RKO (cell line): ENCODE results near the gene EVA1C.
A peak's percentile ranks its signal among the peaks of the same experiment; 100 is the strongest.
"Not testable (repeated sequence)": the region's sequence is repeated elsewhere in the genome, so short reads cannot be mapped to it uniquely, and the experiment has no call there.

ENCODE experiments used
- DNase-seq: peaks from one replicate; pipeline ENCODE4 v3.0.0-alpha.2; 2016; ENCODE audit warnings: low spot score

Gene EVA1C

GRCh38 chr21:32499249-32500055, 86.9 kb downstream of the EVA1C start:
- DNase-seq, result no peak

- not testable (repeated sequence) for DNase-seq
Observed at GRCh38 chr21:32503641-32504040, 91.1 kb downstream of the EVA1C start.

GRCh38 chr21:32505767-32506166, 93.3 kb downstream of the EVA1C start:
- not testable (repeated sequence) for DNase-seq

- not testable (repeated sequence) for DNase-seq
Observed at GRCh38 chr21:32506411-32506965, 94.0 kb downstream of the EVA1C start.

- DNase-seq, result no peak
Observed at GRCh38 chr21:32507342-32507919, 94.9 kb downstream of the EVA1C start.

GRCh38 chr21:32508036-32508435, 95.5 kb downstream of the EVA1C start:
- not testable (repeated sequence) for DNase-seq

- DNase-seq, result no peak
Observed at GRCh38 chr21:32508558-32508957, 96.1 kb downstream of the EVA1C start.

- DNase-seq, result not testable (repeated sequence)
Observed at GRCh38 chr21:32508975-32509374, 96.5 kb downstream of the EVA1C start.

- no peak for DNase-seq
Observed at GRCh38 chr21:32514275-32515055, 102.0 kb downstream of the EVA1C start.

GRCh38 chr21:32515874-32516273, 103.4 kb downstream of the EVA1C start:
- no peak for DNase-seq

GRCh38 chr21:32516756-32517649, 104.5 kb downstream of the EVA1C start:
- DNase-seq, result peak; percentile 72

GRCh38 chr21:32519945-32520874, 107.7 kb downstream of the EVA1C start:
- DNase-seq, result no peak

- DNase-seq, result peak; percentile 54
Observed at GRCh38 chr21:32520875-32521735, 108.6 kb downstream of the EVA1C start.

GRCh38 chr21:32521736-32522355, 109.3 kb downstream of the EVA1C start:
- DNase-seq, result no peak

- no peak for DNase-seq
Observed at GRCh38 chr21:32523463-32523862, 111.0 kb downstream of the EVA1C start.

- DNase-seq, result peak; percentile 15
Observed at GRCh38 chr21:32523988-32524719, 111.6 kb downstream of the EVA1C start.

- DNase-seq, result no peak
Observed at GRCh38 chr21:32525282-32525681, 112.8 kb downstream of the EVA1C start.

GRCh38 chr21:32529679-32530078, 117.2 kb downstream of the EVA1C start:
- DNase-seq, result no peak
